Measurements from ENCODE around the gene PRRC2B. TPM values are rescaled to one million over a fixed set of nuclear protein-coding genes. Genes with fewer than 3 reads are reported as not detected.

The PRRC2B gene
- total and polyA plus RNA-seq, 7 donors, result 22.7 to 114 (median 63.6) TPM

- Histone ChIP-seq H3K36me3 (ENCODE audit: insufficient read depth in 1 of 2, low read depth in 1 of 2) (peaks cover 11 to 43% of the 10 kb centered on the region in 2 donors), H3K27ac (no peak overlapping the region), H3K9me3 (no peaks in the 10 kb centered on the region), H3K4me1 (peaks cover 25% of the 10 kb centered on the region), H3K4me3 (no peak overlapping the region), H3K27me3 (ENCODE audit: insufficient read depth in 3 of 3, low read length in 2 of 3) (no peaks in the 10 kb centered on the region)
- DNase-seq (no peak), ATAC-seq (no peak)
- no peak for TF ChIP-seq CTCF (IDR thresholded peaks at IDR 0.05)
- 74 to 76% (median 75%) methylated on average over 10 of the region's 10 CpGs for WGBS, 3 donors
- intact Hi-C loops (cut with DNase I), result loop anchor here in 1 of 2 donors (5.0 kb wide), 1 partner anchor 43 kb away; no protein-coding TSS in a partner anchor
Observed at GRCh38 chr9:131429121-131430012, 35.5 kb downstream of the PRRC2B start.

- Histone ChIP-seq H3K4me3 (no peak overlapping the region), H3K4me1 (peaks cover 27% of the 10 kb centered on the region), H3K36me3 (ENCODE audit: insufficient read depth in 1 of 2, low read depth in 1 of 2) (peaks cover 15 to 70% of the 10 kb centered on the region in 2 donors), H3K9me3 (no peaks in the 10 kb centered on the region), H3K27me3 (ENCODE audit: insufficient read depth in 3 of 3, low read length in 2 of 3) (no peaks in the 10 kb centered on the region), H3K27ac (no peak overlapping the region)
- 78 to 92% (median 85%) methylated on average over 4 of the region's 4 CpGs for WGBS, 3 donors
- intact Hi-C loops (cut with DNase I), result loop anchor here in 1 of 2 donors (5.0 kb wide), 1 partner anchor 40 kb away; no protein-coding TSS in a partner anchor
- DNase-seq, result no peak
- TF ChIP-seq CTCF (IDR thresholded peaks at IDR 0.05), result no peak
- ATAC-seq, result no peak
Observed at GRCh38 chr9:131432050-131432449, 38.2 kb downstream of the PRRC2B start.

- 76 to 80% (median 77%) methylated on average over 15 of the region's 15 CpGs for WGBS, 3 donors
- Histone ChIP-seq H3K4me3 (no peak overlapping the region), H3K4me1 (peaks cover 27% of the 10 kb centered on the region), H3K9me3 (no peaks in the 10 kb centered on the region), H3K27ac (no peak overlapping the region), H3K27me3 (ENCODE audit: insufficient read depth in 3 of 3, low read length in 2 of 3) (no peaks in the 10 kb centered on the region), H3K36me3 (ENCODE audit: insufficient read depth in 1 of 2, low read depth in 1 of 2) (peaks cover 15 to 77% of the 10 kb centered on the region in 2 donors)
- intact Hi-C loops (cut with DNase I), result loop anchor here in 1 of 2 donors (5.0 kb wide), 1 partner anchor 40 kb away; no protein-coding TSS in a partner anchor
- no peak for TF ChIP-seq CTCF (IDR thresholded peaks at IDR 0.05)
- ATAC-seq (peak in 2 of 4 donors; percentile 44 to 61), DNase-seq (no peak)
Observed at GRCh38 chr9:131432597-131433301, 38.9 kb downstream of the PRRC2B start.

GRCh38 chr9:131433302-131433854, 39.5 kb downstream of the PRRC2B start:
- Histone ChIP-seq H3K36me3 (ENCODE audit: insufficient read depth in 1 of 2, low read depth in 1 of 2) (peaks cover 15 to 83% of the 10 kb centered on the region in 2 donors), H3K27me3 (ENCODE audit: insufficient read depth in 3 of 3, low read length in 2 of 3) (no peaks in the 10 kb centered on the region), H3K27ac (no peak overlapping the region), H3K4me3 (no peak overlapping the region), H3K4me1 (peaks cover 27% of the 10 kb centered on the region), H3K9me3 (no peaks in the 10 kb centered on the region)
- WGBS, 3 donors, result 75 to 79% (median 76%) methylated on average over 3 of the region's 3 CpGs
- TF ChIP-seq CTCF (IDR thresholded peaks at IDR 0.05), result no peak
- no peak for ATAC-seq
- DNase-seq, result no peak
- intact Hi-C loops (cut with DNase I), result loop anchor here in 1 of 2 donors (5.0 kb wide), 1 partner anchor 39 kb away; no protein-coding TSS in a partner anchor
